ENCODE measurements around the gene CYB561A3. TPM values are rescaled to one million over a fixed set of nuclear protein-coding genes. Genes with fewer than 3 reads are reported as not detected.

The CYB561A3 gene
- total RNA-seq, 4 donors from 2014 or later, result 39.9 to 110 (median 79.8) TPM

DNA sequence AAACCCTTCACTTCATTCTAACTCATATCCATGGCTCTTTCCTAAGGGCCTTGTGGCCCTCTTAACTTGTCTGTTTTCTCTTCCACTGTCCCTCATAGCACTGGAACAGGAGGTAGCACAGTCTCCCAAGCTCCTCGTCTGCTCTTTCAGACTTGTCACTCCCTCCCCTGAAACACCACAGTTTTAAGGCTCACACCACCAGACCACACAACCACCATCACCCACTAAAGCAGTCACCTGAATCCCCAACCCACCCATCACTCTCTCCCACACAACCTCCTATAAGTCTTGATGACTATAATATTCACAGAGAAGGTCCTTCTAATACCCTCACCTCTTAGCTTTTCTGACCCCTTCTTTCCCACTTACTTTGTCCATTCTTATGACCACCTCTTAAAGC lies 55.5 kb downstream of the CYB561A3 start:
- WGBS, result 91% methylated on average over 1 of the region's 1 CpG
- Histone ChIP-seq H3K36me3 (peaks cover 99% of the 10 kb centered on the region), H3K9me3 (no peaks in the 10 kb centered on the region), H3K27me3 (no peaks in the 10 kb centered on the region), H3K4me1 (no peaks in the 10 kb centered on the region), H3K4me3 (no peak overlapping the region), H3K27ac (no peak overlapping the region)
- DNase-seq (ENCODE audit: low spot score in 2 of 2), result no peak
- TF ChIP-seq POLR2A (IDR thresholded peaks at IDR 0.05) (no peak), EP300 (IDR thresholded peaks at IDR 0.05) (no peak), POLR2AphosphoS5 (IDR thresholded peaks at IDR 0.05) (no peak)
- TF ChIP-seq, protein P1, sequence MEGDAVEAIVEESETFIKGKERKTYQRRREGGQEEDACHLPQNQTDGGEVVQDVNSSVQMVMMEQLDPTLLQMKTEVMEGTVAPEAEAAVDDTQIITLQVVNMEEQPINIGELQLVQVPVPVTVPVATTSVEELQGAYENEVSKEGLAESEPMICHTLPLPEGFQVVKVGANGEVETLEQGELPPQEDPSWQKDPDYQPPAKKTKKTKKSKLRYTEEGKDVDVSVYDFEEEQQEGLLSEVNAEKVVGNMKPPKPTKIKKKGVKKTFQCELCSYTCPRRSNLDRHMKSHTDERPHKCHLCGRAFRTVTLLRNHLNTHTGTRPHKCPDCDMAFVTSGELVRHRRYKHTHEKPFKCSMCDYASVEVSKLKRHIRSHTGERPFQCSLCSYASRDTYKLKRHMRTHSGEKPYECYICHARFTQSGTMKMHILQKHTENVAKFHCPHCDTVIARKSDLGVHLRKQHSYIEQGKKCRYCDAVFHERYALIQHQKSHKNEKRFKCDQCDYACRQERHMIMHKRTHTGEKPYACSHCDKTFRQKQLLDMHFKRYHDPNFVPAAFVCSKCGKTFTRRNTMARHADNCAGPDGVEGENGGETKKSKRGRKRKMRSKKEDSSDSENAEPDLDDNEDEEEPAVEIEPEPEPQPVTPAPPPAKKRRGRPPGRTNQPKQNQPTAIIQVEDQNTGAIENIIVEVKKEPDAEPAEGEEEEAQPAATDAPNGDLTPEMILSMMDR (IDR thresholded peaks at IDR 0.05), result no peak

DNA sequence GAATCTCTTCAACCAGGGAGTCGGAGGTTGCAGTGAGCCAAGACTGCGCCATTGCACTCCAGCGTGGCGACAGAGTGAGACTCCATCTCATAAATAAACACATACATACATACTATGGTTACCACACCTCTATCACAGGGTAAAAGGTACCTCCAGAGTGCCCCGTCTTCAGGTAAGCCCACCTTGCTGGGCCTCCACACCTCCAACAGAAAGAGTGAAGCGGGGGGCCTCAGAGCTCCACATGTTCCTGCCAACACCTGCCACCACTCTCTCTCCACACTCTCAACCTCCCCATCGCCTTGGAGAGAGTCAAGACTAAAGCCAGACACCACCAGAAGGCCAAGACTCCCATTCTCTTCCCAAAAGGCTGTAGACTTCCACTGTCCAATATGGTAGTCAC lies 56.3 kb downstream of the CYB561A3 start:
- DNase-seq (ENCODE audit: low spot score in 2 of 2), result no peak
- Histone ChIP-seq H3K27me3 (no peaks in the 10 kb centered on the region), H3K36me3 (peaks cover 99% of the 10 kb centered on the region), H3K27ac (no peak overlapping the region), H3K4me1 (no peaks in the 10 kb centered on the region), H3K4me3 (no peak overlapping the region), H3K9me3 (no peaks in the 10 kb centered on the region)
- TF ChIP-seq, protein P1 (IDR thresholded peaks at IDR 0.05), result no peak
- no peak for TF ChIP-seq EP300 (IDR thresholded peaks at IDR 0.05)
- no peak for TF ChIP-seq POLR2A (IDR thresholded peaks at IDR 0.05)
- TF ChIP-seq POLR2AphosphoS5 (IDR thresholded peaks at IDR 0.05), result no peak
- 89% methylated on average over 7 of the region's 7 CpGs for WGBS

DNA sequence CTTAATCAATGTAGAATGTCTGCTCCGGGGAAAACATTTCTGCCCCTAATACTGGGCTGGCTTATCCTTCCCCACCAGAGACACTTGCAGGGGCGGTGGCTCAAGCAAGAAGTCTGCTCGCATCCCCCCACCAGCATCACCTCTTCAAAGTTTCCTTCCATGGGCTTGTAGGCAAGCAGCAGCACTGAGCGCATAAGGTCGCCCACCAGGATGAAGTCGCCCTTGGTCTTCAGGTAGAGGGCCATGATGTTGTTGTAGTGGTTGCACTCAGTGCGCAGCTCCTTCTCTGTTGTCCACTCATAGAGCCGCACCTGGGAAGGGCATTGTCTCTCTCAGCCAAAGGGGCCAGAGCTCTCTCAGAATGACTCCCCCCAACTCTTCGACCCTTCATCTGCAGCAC lies 58.0 kb downstream of the CYB561A3 start:
- 95% methylated on average over 9 of the region's 9 CpGs for WGBS
- Histone ChIP-seq H3K27ac (no peak overlapping the region), H3K9me3 (no peaks in the 10 kb centered on the region), H3K4me3 (no peak overlapping the region), H3K4me1 (no peaks in the 10 kb centered on the region), H3K27me3 (no peaks in the 10 kb centered on the region), H3K36me3 (peaks cover 97% of the 10 kb centered on the region)
- TF ChIP-seq POLR2AphosphoS5 (IDR thresholded peaks at IDR 0.05) (no peak), POLR2A (IDR thresholded peaks at IDR 0.05) (no peak), EP300 (IDR thresholded peaks at IDR 0.05) (no peak)
- TF ChIP-seq, protein P1 (IDR thresholded peaks at IDR 0.05), result no peak
- no peak for DNase-seq (ENCODE audit: low spot score in 2 of 2)

DNA sequence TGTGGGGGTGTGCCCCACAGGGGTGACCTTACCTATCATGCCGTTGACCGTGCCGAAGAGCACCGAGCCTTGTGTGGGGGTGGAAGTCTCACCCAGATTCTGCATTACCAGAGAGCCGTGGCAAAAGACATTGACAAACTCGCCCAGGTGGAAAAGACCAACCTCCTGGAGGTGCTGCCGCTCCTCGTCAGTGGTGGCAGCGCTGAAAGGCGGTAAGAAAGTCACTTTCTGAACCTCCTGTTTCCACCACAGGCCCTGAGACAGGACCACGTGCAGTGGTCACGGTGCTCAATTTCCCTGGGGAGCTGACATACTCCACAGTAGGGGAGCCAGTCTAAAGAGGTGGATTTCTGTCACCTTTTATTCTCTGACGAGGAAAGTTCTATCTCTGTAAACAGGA lies 59.1 kb downstream of the CYB561A3 start:
- DNase-seq (ENCODE audit: low spot score in 2 of 2), result no peak
- no peak overlapping the region for H3K27ac ChIP-seq
- H3K36me3 ChIP-seq, result peaks cover 85% of the 10 kb centered on the region
- TF ChIP-seq, protein P1 (IDR thresholded peaks at IDR 0.05), result no peak
- no peak overlapping the region for H3K4me3 ChIP-seq
- H3K4me1 ChIP-seq, result peaks cover under 1% of the 10 kb centered on the region
- 93% methylated on average over 13 of the region's 13 CpGs for WGBS
- H3K9me3 ChIP-seq, result no peaks in the 10 kb centered on the region
- H3K27me3 ChIP-seq, result no peaks in the 10 kb centered on the region

Other genes starting within 250 kb of the CYB561A3 start
- 10 to 100 TPM; 26.4 to 36.3 (median 35.7) TPM for gene VPS37C, start 200.5 kb downstream of the CYB561A3 start, total RNA-seq
- gene PGA3, start 158.4 kb downstream of the CYB561A3 start, total RNA-seq, result 1 to 10 TPM in 1 of 4 donors, not detected in 3; 2.2 TPM
- 1 to 10 TPM in 1 of 4 donors, not detected in 3; 4.8 TPM for gene PGA4, start 139.5 kb downstream of the CYB561A3 start, total RNA-seq
- not detected for gene PGA5, start 120.7 kb downstream of the CYB561A3 start, total RNA-seq
- gene VWCE, start 66.6 kb downstream of the CYB561A3 start, total RNA-seq, result 1 to 10 TPM in 3 of 4 donors, under 1 TPM in 1; 0.26 to 1.7 (median 1.6) TPM
- gene DDB1, start 28.8 kb downstream of the CYB561A3 start, total RNA-seq, result 100 to 1,000 TPM; 151 to 219 (median 182) TPM
- 10 to 100 TPM; 38.6 to 55.3 (median 47.8) TPM for gene TKFC, start 28.7 kb downstream of the CYB561A3 start, total RNA-seq
- gene TMEM138, start 492 bp upstream of the CYB561A3 start, total RNA-seq, result 10 to 100 TPM; 22.3 to 43.5 (median 34.2) TPM
- gene TMEM216, start 30.7 kb upstream of the CYB561A3 start, total RNA-seq, result 10 to 100 TPM in 1 of 4 donors, 1 to 10 TPM in 3; 6.0 to 15.4 (median 8.5) TPM
- gene CPSF7, start 68.1 kb upstream of the CYB561A3 start, total RNA-seq, result 10 to 100 TPM; 57.2 to 76.2 (median 70.7) TPM
- 10 to 100 TPM; 36.6 to 53.0 (median 48.4) TPM for gene SDHAF2, start 68.2 kb upstream of the CYB561A3 start, total RNA-seq
- gene LRRC10B, start 146.9 kb upstream of the CYB561A3 start, total RNA-seq, result 1 to 10 TPM in 3 of 4 donors, not detected in 1; 1.1 to 2.1 (median 1.2) TPM
- 1 to 10 TPM; 5.4 to 8.4 (median 7.5) TPM for gene SYT7, start 219.2 kb upstream of the CYB561A3 start, total RNA-seq

Data from suprapubic skin (tissue), 4 donors.